Endothelial cell of umbilical vein (primary cell): Measurements from ENCODE around the gene MMP23B. TPM values are rescaled to one million over a fixed set of nuclear protein-coding genes. Genes with fewer than 3 reads are reported as not detected.

Experiments
- BruUV-seq: library from RNA; stranded (reverse); fragments of 400-500 nt; replicated peaks from 2 replicates; lab custom pipeline; 2021; lab: Mats Ljungman, UMichigan
- CTCF ChIA-PET: fragments of 300-600, 350-600 bp; sonication (Branson Sonifier 250); formaldehyde crosslinking; loops from one replicate; lab custom pipeline; 2021; ENCODE audit warnings: antibody characterized with exemption, inconsistent platforms; lab: Charles Lee
- POLR2A ChIA-PET: fragments of 300-600, 350-600 bp; sonication (Branson Sonifier 250); formaldehyde crosslinking; loops from one replicate; lab custom pipeline; 2021; ENCODE audit warnings: antibody characterized with exemption, inconsistent platforms; lab: Charles Lee
- DNase-seq: peaks from one replicate; pipeline ENCODE4 v3.0.0-alpha.2; 2011; ENCODE audit warnings: low read depth, low spot score
- FAIRE-seq: peaks from 2 replicates; lab custom pipeline; 2011; peaks lifted over from hg19 to GRCh38; lab: Jason Lieb, UNC
- H2AFZ ChIP-seq: 2 replicates; pipeline ENCODE4 v1.6.0; 2012; ENCODE audit warnings: low read depth, low read length, control low read depth, inconsistent platforms
- H3K27ac ChIP-seq: 2 replicates; pipeline ENCODE4 v1.5.1; 2011; ENCODE audit warnings: low read depth, mild to moderate bottlenecking, control low read depth, low read length, moderate library complexity; ENCODE audit not compliant: insufficient read depth
- H3K27me3 ChIP-seq, 2 experiments: 2 replicates each; pipeline versions ENCODE4 v1.6.0 to v1.6.1; 2011; ENCODE audit warnings: low read length in 2 of 2, mixed read lengths in 1 of 2; ENCODE audit not compliant: control insufficient read depth in 2 of 2, insufficient read depth in 2 of 2
- H3K36me3 ChIP-seq, 2 experiments: 2 replicates in 1 of 2; 3 replicates in 1 of 2; pipeline ENCODE4 v1.5.1; 2011; ENCODE audit warnings: low read length in 2 of 2, mild to moderate bottlenecking in 1 of 2, moderate library complexity in 1 of 2; ENCODE audit not compliant: control insufficient read depth in 2 of 2, insufficient read depth in 2 of 2; ENCODE audit errors: extremely low read depth in 1 of 2
- H3K4me1 ChIP-seq: 3 replicates; pipeline ENCODE4 v1.5.1; 2011; ENCODE audit warnings: mild to moderate bottlenecking, low read length; ENCODE audit not compliant: control insufficient read depth, insufficient read depth; ENCODE audit errors: extremely low read depth
- H3K4me2 ChIP-seq: 2 replicates; pipeline ENCODE4 v1.6.1; 2011; ENCODE audit warnings: low read length, control low read depth, mixed read lengths; ENCODE audit not compliant: insufficient read depth
- H3K4me3 ChIP-seq, 3 experiments: fragments of 200-600 bp in 1 of 3; sonication (generic), shearing (Covaris generic) in 1 of 3; replicated peaks in 1 of 3; 2 replicates each; pipeline ENCODE4 v1.5.1; 2011 to 2016; ENCODE audit warnings: control low read depth in 3 of 3, low read length in 3 of 3, mild to moderate bottlenecking in 2 of 3, inconsistent platforms in 1 of 3, low read depth in 1 of 3, moderate library complexity in 1 of 3; ENCODE audit not compliant: insufficient read depth in 1 of 3
- H3K79me2 ChIP-seq: 2 replicates; pipeline ENCODE4 v1.6.0; 2012; ENCODE audit warnings: low read length, inconsistent platforms; ENCODE audit not compliant: control insufficient read depth, insufficient read depth
- H3K9ac ChIP-seq: replicated peaks from 2 replicates; pipeline ENCODE3; 2011; ENCODE audit warnings: low read length, control low read depth; ENCODE audit not compliant: insufficient read depth; ENCODE audit errors: extremely low read depth
- H3K9me1 ChIP-seq: replicated peaks from 3 replicates; pipeline ENCODE4 v1.6.0; 2011; ENCODE audit warnings: mild to moderate bottlenecking, low read length; ENCODE audit not compliant: control insufficient read depth, insufficient read depth; ENCODE audit errors: extremely low read depth
- H3K9me3 ChIP-seq: replicated peaks from 2 replicates; pipeline ENCODE4 v1.5.1; 2012; ENCODE audit warnings: low read length, inconsistent platforms; ENCODE audit not compliant: control insufficient read depth, insufficient read depth
- H4K20me1 ChIP-seq: replicated peaks from 2 replicates; pipeline ENCODE3; 2011; ENCODE audit warnings: mild to moderate bottlenecking, low read length; ENCODE audit not compliant: control insufficient read depth, insufficient read depth; ENCODE audit errors: extremely low read depth
- EZH2 ChIP-seq: IDR thresholded peaks from 2 replicates; pipeline ENCODE4 v1.6.1; 2012; ENCODE audit warnings: borderline replicate concordance, low read depth, mild to moderate bottlenecking, moderate library complexity, low read length, inconsistent platforms; ENCODE audit not compliant: severe bottlenecking
- FOS ChIP-seq: IDR thresholded peaks from 2 replicates; pipeline ENCODE4 v1.6.1; 2011; ENCODE audit warnings: mild to moderate bottlenecking, low read length, moderate library complexity, borderline replicate concordance; ENCODE audit not compliant: insufficient read depth
- GATA2 ChIP-seq: IDR thresholded peaks from 2 replicates; pipeline ENCODE4 v1.7.0; 2011; ENCODE audit warnings: low read depth, mild to moderate bottlenecking, moderate library complexity, mixed read lengths, low read length; ENCODE audit not compliant: insufficient read length, insufficient read depth
- JUN ChIP-seq: IDR thresholded peaks from 2 replicates; pipeline ENCODE4 v1.6.1; 2011; ENCODE audit warnings: borderline replicate concordance, low read depth; ENCODE audit not compliant: insufficient read length, insufficient read depth
- MAX ChIP-seq: IDR thresholded peaks from 2 replicates; pipeline ENCODE4 v1.6.1; 2011; ENCODE audit not compliant: insufficient read depth, insufficient read length
- MYC ChIP-seq: IDR thresholded peaks from one replicate; pipeline ENCODE4 v1.6.1; 2011; ENCODE audit warnings: mild to moderate bottlenecking, low read depth, low read length
- POLR2A ChIP-seq: IDR thresholded peaks from 2 replicates; pipeline ENCODE4 v1.6.1; 2012; ENCODE audit warnings: low read depth, mild to moderate bottlenecking, control low read depth, low read length
- POLR2AphosphoS5 ChIP-seq: IDR thresholded peaks from 2 replicates; pipeline ENCODE4 v1.6.1; 2012; ENCODE audit warnings: low read depth, mild to moderate bottlenecking, control low read depth, low read length, moderate library complexity; ENCODE audit not compliant: insufficient read depth
- dilution Hi-C: fragments of 300-500 bp; cut with MboI; formaldehyde crosslinking; loops from one replicate; pipeline ENCODE4 v1.15.0; 2019; ENCODE audit warnings: low sequenced_read_pairs; ENCODE audit not compliant: extremely low pct_ligation_motif_present
- intact Hi-C: fragments of 100-400 bp; cut with micrococcal nuclease; formaldehyde crosslinking; loops from one replicate; pipeline ENCODE4 v1.10.0; 2022
- polyA plus RNA-seq, 4 experiments: library from polyadenylated mRNA; depleted of rRNA in 3 of 4; stranded (reverse) in 3 of 4; unstranded in 1 of 4; fragments of >200 nt; gene quantifications; 2 replicates each; pipeline versions ENCODE4 v1.2.1 to v1.2.3, GENCODE V29; 2011 to 2012; ENCODE audit warnings: missing spikeins in 1 of 4
- total RNA-seq: library from RNA; stranded (reverse); gene quantifications from 2 replicates; pipeline ENCODE4 v1.2.3, GENCODE V29; 2021
- TF ChIP-seq, protein P1 (sequence below), 2 donors: IDR thresholded peaks; 1 replicate in 1 of 2; 2 replicates in 1 of 2; pipeline ENCODE4 v1.5.1; 2011; ENCODE audit warnings: low read length in 2 of 2, mild to moderate bottlenecking in 2 of 2, moderate library complexity in 2 of 2, control low read depth in 1 of 2, inconsistent platforms in 1 of 2, low read depth in 1 of 2; ENCODE audit not compliant: insufficient read depth in 1 of 2; ENCODE audit errors: extremely low read depth in 1 of 2

Gene MMP23B
- total and polyA plus RNA-seq, 2 donors (not counting 3 experiments of a cell fraction or from before 2014, with no cell fraction given), result 0.62 to 5.3 TPM

- Histone ChIP-seq H3K4me1 (no peaks in the 10 kb centered on the region), H4K20me1 (no peaks in the 10 kb centered on the region), H3K9me1 (no peaks in the 10 kb centered on the region), H3K4me2 (no peak overlapping the region), H2AFZ (no peak overlapping the region), H3K9ac (no peak overlapping the region), H3K9me3 (no peaks in the 10 kb centered on the region), H3K27me3 (peaks cover 7 to 17% of the 10 kb centered on the region in 2 experiments), H3K79me2 (no peaks in the 10 kb centered on the region), H3K27ac (no peak overlapping the region), H3K36me3 (no peaks in the 10 kb centered on the region), H3K4me3 (no peak overlapping the region)
- ChIA-PET CTCF (interaction anchor here (1.2 to 2.0 kb wide), 4 partner anchors 12 to 54 kb away, joined by 3 to 6 read pairs (median 4); partner anchors contain the start of gene MIB2), POLR2A (no interaction called here)
- intact Hi-C loops (no loop called here), dilution Hi-C loops (no loop called here)
- TF ChIP-seq FOS, result no peak
- no peak for TF ChIP-seq POLR2A
- TF ChIP-seq EZH2, result no peak
- BruUV-seq, result no TSS peak
- FAIRE-seq (no peak), DNase-seq (no peak)
These were observed 28.9 kb upstream of the MMP23B start for GRCh38 chr1:1602968-1603506.

DNA sequence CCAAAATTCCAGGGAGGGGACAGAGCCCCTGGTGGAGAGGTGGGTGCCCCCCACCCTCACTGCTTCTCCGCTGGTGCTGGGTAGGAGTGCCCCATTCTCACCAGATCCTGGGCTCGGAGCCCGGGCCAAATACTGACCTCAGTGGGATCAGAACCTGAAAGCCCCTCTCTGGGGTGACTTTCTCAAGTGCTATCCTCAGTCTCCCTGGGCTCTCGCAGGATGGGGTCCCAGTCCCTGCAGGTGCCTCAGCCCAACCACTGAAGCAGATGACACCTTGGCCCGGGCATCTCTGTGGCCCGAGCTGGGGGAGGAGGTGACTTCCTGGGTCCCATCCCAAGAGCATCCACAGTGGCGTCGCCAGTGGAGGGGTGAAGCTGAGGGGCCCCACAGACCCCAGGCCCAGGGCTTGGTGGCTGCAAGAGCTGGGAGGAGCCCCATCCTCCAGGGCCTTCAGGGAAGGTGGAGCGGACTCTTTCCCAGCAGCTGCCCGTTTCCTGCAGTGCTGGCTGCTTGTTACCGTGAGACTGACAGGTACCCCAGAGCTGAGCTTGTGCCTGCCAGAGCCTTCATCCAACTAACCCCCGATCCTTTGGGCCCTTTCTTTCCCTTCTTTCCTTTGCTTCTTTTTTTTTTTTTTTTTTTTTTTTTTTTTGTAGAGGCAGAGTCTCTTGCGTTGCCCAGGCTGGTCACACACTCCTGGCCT, 28.2 kb upstream of the MMP23B start:
- Histone ChIP-seq H3K9me1 (no peaks in the 10 kb centered on the region), H3K27me3 (peaks cover 4 to 14% of the 10 kb centered on the region in 2 experiments), H4K20me1 (no peaks in the 10 kb centered on the region), H3K4me2 (no peak overlapping the region), H2AFZ (no peak overlapping the region), H3K9ac (no peak overlapping the region), H3K79me2 (no peaks in the 10 kb centered on the region), H3K4me3 (no peak overlapping the region), H3K9me3 (no peaks in the 10 kb centered on the region), H3K36me3 (no peaks in the 10 kb centered on the region), H3K4me1 (no peaks in the 10 kb centered on the region), H3K27ac (no peak overlapping the region)
- no peak for TF ChIP-seq GATA2
- no peak for TF ChIP-seq FOS
- TF ChIP-seq, protein P1, sequence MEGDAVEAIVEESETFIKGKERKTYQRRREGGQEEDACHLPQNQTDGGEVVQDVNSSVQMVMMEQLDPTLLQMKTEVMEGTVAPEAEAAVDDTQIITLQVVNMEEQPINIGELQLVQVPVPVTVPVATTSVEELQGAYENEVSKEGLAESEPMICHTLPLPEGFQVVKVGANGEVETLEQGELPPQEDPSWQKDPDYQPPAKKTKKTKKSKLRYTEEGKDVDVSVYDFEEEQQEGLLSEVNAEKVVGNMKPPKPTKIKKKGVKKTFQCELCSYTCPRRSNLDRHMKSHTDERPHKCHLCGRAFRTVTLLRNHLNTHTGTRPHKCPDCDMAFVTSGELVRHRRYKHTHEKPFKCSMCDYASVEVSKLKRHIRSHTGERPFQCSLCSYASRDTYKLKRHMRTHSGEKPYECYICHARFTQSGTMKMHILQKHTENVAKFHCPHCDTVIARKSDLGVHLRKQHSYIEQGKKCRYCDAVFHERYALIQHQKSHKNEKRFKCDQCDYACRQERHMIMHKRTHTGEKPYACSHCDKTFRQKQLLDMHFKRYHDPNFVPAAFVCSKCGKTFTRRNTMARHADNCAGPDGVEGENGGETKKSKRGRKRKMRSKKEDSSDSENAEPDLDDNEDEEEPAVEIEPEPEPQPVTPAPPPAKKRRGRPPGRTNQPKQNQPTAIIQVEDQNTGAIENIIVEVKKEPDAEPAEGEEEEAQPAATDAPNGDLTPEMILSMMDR (IDR thresholded peaks at IDR 0.05; ENCODE audit: extremely low read depth in 1 of 2, insufficient read depth in 1 of 2, low read depth in 1 of 2, low read length in 2 of 2), result no peak
- no peak for TF ChIP-seq POLR2AphosphoS5
- no peak for TF ChIP-seq MYC
- no peak for TF ChIP-seq JUN
- TF ChIP-seq MAX, result no peak
- no peak for TF ChIP-seq EZH2
- TF ChIP-seq POLR2A, result no peak
- dilution Hi-C loops (no loop called here), intact Hi-C loops (no loop called here)
- DNase-seq (no peak), FAIRE-seq (no peak)
- BruUV-seq, result no TSS peak
- CTCF ChIA-PET, result interaction anchor here (1.2 to 2.0 kb wide), 3 partner anchors 11 to 25 kb away, joined by 3 to 6 read pairs (median 5); partner anchors contain the start of gene MIB2
- POLR2A ChIA-PET, result no interaction called here
